Stomach (tissue), 4 donors: ENCODE results near the gene ZNF598.

ENCODE experiments used
- POLR2A ChIP-seq, 4 donors: fragments of 450-650 bp; IDR thresholded peaks; one replicate each; pipeline ENCODE4 v1.6.1; 2016; ENCODE audit warnings: antibody characterized with exemption in 4 of 4, control low read depth in 2 of 4, mild to moderate bottlenecking in 1 of 4, moderate library complexity in 1 of 4
- POLR2AphosphoS5 ChIP-seq, 3 donors: sonication (generic); formaldehyde crosslinking; IDR thresholded peaks; one replicate each; pipeline ENCODE4 v1.6.1; 2016; ENCODE audit warnings: antibody characterized with exemption in 3 of 3
- TF ChIP-seq, protein P1 (sequence below), 7 experiments: fragments of 450-650 bp in 4 of 7; fragments of 200-600 bp in 3 of 7; sonication (generic) in 3 of 7; IDR thresholded peaks; one replicate each; pipeline ENCODE4 v1.5.1; 2016 to 2019; ENCODE audit warnings: antibody characterized with exemption in 7 of 7, control low read depth in 2 of 7, mild to moderate bottlenecking in 1 of 7

GRCh38 chr16:2034696-2035430 is 25.2 kb upstream of the ZNF598 start:
- TF ChIP-seq POLR2A (IDR thresholded peaks at IDR 0.05) (no peak), POLR2AphosphoS5 (IDR thresholded peaks at IDR 0.05) (no peak)
- TF ChIP-seq, protein P1, sequence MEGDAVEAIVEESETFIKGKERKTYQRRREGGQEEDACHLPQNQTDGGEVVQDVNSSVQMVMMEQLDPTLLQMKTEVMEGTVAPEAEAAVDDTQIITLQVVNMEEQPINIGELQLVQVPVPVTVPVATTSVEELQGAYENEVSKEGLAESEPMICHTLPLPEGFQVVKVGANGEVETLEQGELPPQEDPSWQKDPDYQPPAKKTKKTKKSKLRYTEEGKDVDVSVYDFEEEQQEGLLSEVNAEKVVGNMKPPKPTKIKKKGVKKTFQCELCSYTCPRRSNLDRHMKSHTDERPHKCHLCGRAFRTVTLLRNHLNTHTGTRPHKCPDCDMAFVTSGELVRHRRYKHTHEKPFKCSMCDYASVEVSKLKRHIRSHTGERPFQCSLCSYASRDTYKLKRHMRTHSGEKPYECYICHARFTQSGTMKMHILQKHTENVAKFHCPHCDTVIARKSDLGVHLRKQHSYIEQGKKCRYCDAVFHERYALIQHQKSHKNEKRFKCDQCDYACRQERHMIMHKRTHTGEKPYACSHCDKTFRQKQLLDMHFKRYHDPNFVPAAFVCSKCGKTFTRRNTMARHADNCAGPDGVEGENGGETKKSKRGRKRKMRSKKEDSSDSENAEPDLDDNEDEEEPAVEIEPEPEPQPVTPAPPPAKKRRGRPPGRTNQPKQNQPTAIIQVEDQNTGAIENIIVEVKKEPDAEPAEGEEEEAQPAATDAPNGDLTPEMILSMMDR (IDR thresholded peaks at IDR 0.05) = no peak
